Suppressor macrophage treated with lipopolysaccharide for 1 hour (primary cell): ENCODE data around the gene PPP1R12A.

ENCODE experiments used
- DNase-seq, 3 donors: peaks; one replicate each; pipeline ENCODE4 v3.0.0-alpha.2; 2020 to 2022

The PPP1R12A gene

DNA sequence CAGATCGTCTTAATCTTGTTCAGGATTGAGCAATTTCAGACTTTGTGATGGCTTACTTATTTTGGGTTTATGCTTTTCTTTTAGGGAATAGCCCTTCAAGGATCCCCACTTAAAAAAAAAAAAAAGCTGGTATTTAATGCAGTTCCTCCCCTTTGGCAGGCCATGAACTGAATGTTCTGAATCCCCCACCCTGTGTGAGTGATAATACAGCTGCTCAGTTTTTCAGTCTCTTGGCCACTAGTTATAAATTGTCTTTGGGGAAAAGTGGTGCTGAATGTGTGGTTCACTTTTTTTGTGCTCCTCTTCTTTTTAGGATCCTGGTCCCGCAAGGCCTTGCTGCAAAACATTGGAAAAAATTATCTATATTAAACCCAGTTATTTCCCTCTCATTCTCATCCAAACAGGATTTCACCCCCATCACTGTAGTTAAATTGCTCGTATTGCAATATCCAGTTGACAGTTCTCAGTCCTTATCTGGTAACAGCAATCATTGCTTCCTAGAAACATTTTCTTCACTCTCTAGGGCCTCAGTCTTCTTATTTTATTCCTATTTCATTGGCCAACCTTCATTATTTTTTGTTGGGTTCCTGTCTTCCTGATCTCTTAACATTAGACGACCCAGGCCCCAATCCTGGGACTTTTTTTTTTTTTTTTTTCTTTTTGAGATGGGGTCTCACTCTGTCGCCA lies 171.0 kb downstream of the PPP1R12A start:
- peak in 1 of 3 donors; percentile 14 for DNase-seq

DNA sequence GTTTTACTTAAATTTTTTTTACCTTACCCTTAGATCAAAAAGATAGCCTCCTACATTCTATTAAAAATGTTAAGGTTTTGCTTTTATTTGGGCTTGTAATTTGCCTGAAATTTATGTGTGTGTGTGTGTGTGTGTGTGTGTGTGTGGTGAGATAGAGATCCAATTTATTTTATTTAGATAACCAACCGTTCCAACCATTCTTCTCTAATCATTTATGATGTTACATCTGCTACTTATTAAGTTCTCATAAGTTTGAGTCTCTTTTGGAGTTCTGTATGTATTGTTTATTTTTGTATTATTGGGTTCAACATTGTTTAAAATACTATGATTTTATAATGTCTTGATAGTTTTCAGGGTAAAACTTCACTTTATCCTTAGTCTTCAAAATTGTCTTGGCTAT lies 173.6 kb downstream of the PPP1R12A start:
- DNase-seq: no peak

DNA sequence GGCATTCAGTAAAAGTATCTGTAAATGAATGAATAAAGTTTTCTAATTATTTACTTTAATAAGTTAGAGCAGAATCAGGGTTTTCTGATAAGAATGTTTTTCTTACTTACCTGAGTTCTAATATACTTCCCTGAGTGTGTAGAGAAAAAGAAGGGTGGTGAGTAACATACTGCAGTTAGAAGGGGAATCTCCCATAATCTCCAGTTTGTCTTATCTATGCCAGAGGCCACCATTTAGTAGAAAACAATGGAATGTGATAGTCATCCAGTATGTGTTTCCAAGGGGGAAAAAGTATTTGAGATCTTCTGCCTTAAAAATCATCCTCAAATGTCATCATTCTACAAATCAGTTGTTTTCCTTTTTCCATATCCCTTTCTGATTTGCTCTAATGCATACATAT lies 187.6 kb downstream of the PPP1R12A start:
- DNase-seq: no peak

DNA sequence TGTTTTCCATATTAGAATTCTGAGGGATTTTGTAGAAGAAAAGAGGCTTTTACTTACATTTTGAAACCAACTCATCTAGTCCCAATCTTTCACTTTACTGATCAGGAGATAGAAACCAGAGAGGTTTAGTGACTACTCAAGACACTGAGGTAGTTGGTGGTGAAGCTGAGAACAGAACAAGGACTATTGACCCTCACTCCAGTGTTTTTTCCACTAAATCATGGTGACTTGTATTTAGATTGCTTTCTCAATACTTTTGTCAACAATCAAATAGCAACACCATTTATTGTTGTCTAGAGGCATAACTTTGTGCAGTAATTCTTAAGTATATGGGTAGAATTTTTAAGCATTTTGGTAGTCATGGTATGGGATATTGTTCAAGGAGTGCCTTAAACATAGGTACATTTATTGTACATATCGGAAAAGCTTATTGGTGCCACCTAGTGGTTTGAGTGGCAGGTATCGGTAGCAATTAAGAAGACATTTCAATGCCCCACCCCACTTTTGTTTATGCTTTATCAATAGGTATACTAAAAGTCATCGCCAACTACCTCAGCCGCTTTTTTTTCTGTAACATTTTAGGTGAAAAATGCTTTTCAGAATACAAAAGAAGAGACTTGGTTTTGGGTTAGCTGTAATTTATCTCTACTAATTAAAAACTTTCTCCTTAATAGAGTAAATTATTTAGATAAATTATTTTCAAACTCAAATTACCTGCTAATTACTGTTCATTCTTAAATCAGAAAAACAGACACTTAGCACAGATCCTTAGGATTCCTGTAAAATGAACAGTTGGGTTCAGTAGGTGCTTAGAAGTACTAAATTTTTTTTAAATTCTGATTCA lies 196.8 kb downstream of the PPP1R12A start:
- peak; percentile 51 to 62 (median 56) for DNase-seq

DNA sequence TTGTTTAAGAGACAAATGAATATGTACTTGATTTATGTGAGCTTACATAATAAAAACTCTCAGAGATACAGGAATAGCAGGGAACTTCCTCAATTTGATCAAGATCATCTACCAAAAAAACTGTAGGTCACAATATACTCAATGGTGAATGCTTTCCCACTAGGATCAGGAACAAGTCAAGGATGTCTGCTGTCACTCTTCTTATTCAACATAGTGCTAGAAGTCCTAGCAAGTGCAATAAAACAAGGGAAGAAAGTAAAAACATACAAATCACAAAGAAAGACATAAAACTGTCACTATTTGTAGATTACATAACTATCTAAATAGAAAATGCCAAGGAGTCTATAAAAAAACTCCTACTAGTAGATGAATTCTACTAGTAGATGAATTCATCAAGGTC lies 202.3 kb downstream of the PPP1R12A start:
- no peak for DNase-seq

DNA sequence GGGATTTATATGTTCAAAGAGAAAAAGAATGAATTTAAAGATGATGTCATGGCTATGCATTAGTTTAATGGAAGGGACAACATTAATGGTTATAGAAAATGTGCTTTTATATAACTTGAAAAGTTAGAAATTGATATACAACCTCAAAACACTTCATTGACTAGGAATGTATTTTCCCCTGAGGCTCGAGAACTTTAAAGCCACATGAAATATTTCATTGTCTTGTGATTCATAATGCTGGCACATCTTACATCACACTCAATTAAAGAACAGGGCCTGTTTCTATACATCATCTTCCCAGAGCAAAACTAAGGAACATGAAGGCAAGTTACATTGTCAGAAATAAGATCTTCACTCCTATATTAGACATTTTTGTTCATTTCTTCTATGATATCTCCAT lies 208.9 kb downstream of the PPP1R12A start:
- DNase-seq: no peak
